Gastrocnemius medialis (tissue), 4 donors: ENCODE data around the gene SLC1A3.

ENCODE experiments used
- POLR2A ChIP-seq, 2 donors: fragments of 450-650 bp; IDR thresholded peaks; one replicate each; pipeline ENCODE4 v1.6.1; 2017; ENCODE audit warnings: antibody characterized with exemption in 2 of 2, mild to moderate bottlenecking in 2 of 2, moderate library complexity in 2 of 2
- TF ChIP-seq, protein P1 (sequence below), 5 experiments: fragments of 450-650 bp in 3 of 5; fragments of 200-600 bp in 2 of 5; sonication (generic) in 2 of 5; IDR thresholded peaks in 4 of 5; conservative IDR thresholded peaks in 1 of 5; 1 replicate in 4 of 5; 2 replicates in 1 of 5; pipeline ENCODE4 v1.5.1; 2016 to 2019; ENCODE audit warnings: antibody characterized with exemption in 5 of 5, mild to moderate bottlenecking in 3 of 5, moderate library complexity in 3 of 5

DNA sequence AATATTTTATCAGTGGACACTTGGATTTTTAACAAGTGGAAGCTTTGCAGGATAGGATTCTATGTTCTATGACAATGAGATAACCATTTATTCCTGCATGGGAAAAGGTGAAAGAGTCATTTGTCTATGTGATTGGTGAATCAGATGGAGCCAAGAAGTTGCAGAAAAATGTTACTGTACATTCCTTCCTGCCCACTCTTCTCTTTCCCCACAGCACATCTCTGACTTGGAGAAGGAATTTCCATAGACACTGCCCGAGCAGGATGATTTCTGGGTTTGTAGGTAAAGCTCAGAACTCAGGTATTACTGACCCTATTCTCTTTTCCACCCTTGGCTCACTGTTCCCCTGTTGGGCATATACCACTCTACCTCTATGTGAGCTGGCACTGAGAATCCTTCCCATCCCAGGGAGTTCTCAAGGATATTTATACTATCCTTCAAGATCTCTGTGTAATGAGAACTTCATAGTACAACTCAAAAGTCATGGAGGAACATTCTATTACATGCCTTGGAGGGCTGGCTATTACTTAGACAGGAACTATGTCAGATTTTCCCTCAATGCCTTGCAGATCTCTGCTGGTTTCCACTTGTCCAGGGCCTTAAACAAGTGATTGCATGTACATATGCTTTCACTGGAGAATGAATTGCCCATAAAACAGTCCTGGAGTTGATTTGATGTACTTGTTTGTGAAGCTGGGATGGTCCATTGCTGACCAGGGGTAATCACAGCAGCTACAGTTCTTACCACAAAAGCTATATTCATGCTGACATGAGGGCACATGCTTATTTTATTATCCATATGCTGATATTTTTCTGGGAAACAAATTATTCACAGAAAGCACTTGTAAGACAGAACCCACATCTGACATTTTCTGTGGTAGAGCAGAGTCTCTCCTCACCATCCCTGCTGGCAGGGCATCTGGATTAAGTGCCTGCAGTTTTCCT lies 24.1 kb downstream of the SLC1A3 start:
- TF ChIP-seq, protein P1, sequence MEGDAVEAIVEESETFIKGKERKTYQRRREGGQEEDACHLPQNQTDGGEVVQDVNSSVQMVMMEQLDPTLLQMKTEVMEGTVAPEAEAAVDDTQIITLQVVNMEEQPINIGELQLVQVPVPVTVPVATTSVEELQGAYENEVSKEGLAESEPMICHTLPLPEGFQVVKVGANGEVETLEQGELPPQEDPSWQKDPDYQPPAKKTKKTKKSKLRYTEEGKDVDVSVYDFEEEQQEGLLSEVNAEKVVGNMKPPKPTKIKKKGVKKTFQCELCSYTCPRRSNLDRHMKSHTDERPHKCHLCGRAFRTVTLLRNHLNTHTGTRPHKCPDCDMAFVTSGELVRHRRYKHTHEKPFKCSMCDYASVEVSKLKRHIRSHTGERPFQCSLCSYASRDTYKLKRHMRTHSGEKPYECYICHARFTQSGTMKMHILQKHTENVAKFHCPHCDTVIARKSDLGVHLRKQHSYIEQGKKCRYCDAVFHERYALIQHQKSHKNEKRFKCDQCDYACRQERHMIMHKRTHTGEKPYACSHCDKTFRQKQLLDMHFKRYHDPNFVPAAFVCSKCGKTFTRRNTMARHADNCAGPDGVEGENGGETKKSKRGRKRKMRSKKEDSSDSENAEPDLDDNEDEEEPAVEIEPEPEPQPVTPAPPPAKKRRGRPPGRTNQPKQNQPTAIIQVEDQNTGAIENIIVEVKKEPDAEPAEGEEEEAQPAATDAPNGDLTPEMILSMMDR (IDR thresholded peaks at IDR 0.05 in 4 of 5, conservative IDR thresholded peaks at IDR 0.05 in 1 of 5), result no peak
- TF ChIP-seq POLR2A (IDR thresholded peaks at IDR 0.05), result no peak
